H1 (cell line): ENCODE results near the gene OTOS. TPM values are rescaled to one million over a fixed set of nuclear protein-coding genes. Genes with fewer than 3 reads are reported as not detected.

ENCODE experiments used
- CTCF ChIA-PET: fragments of 300-600 bp; sonication (Branson Sonifier 250); formaldehyde crosslinking; loops from one replicate; lab custom pipeline; 2021; ENCODE audit not compliant: partially characterized antibody; lab: Charles Lee
- POLR2A ChIA-PET: fragments of 300-600 bp; sonication (Branson Sonifier 250); formaldehyde crosslinking; loops from one replicate; lab custom pipeline; 2021; ENCODE audit warnings: inconsistent platforms; ENCODE audit not compliant: partially characterized antibody; lab: Charles Lee
- DNase-seq, 2 experiments: peaks; one replicate each; pipeline versions ENCODE4 v3.0.0 to v3.0.0-alpha.2; 2010 to 2022; ENCODE audit warnings: low spot score in 2 of 2, low read depth in 1 of 2, mixed read lengths in 1 of 2
- FAIRE-seq: peaks from 2 replicates; lab custom pipeline; 2011; peaks lifted over from hg19 to GRCh38; lab: Jason Lieb, UNC
- H2AFZ ChIP-seq: 2 replicates; pipeline ENCODE4 v1.8.1; 2012; ENCODE audit warnings: low read length, inconsistent platforms
- H2AK5ac ChIP-seq: 2 replicates; pipeline ENCODE4 v1.6.1; 2013; ENCODE audit warnings: low read depth, low read length
- H2BK120ac ChIP-seq: replicated peaks from 2 replicates; pipeline ENCODE3; 2013; ENCODE audit warnings: low read depth, low read length, inconsistent platforms
- H2BK12ac ChIP-seq: 2 replicates; pipeline ENCODE4 v1.6.1; 2013; ENCODE audit warnings: low read depth, low read length
- H2BK15ac ChIP-seq: 2 replicates; pipeline ENCODE4 v1.6.1; 2013; ENCODE audit warnings: low read length
- H2BK20ac ChIP-seq: 2 replicates; pipeline ENCODE4 v1.6.1; 2013; ENCODE audit warnings: low read length
- H2BK5ac ChIP-seq: 2 replicates; pipeline ENCODE4 v1.6.1; 2013; ENCODE audit warnings: low read depth, low read length
- H3K14ac ChIP-seq: 2 replicates; pipeline ENCODE4 v1.6.1; 2013; ENCODE audit warnings: inconsistent platforms; ENCODE audit not compliant: insufficient read length
- H3K18ac ChIP-seq: 2 replicates; pipeline ENCODE4 v1.6.1; 2013; ENCODE audit warnings: low read length; ENCODE audit errors: extremely low read depth
- H3K23ac ChIP-seq: 2 replicates; pipeline ENCODE4 v1.6.1; 2013; ENCODE audit warnings: inconsistent platforms; ENCODE audit not compliant: insufficient read length
- H3K23me2 ChIP-seq: 2 replicates; pipeline ENCODE4 v1.6.1; 2013; ENCODE audit warnings: low read depth, low read length
- H3K27ac ChIP-seq: 2 replicates; pipeline ENCODE4 v1.6.1; 2011; ENCODE audit warnings: low read depth, low read length, inconsistent platforms
- H3K27me3 ChIP-seq, 4 experiments: replicated peaks in 1 of 4; 1 replicate in 1 of 4; 2 replicates in 3 of 4; pipeline versions ENCODE4 v1.6.1 to v1.8.1; 2011 to 2013; ENCODE audit warnings: low read length in 3 of 4, mild to moderate bottlenecking in 3 of 4, inconsistent platforms in 2 of 4, mixed read lengths in 2 of 4, moderate library complexity in 1 of 4; ENCODE audit not compliant: control insufficient read depth in 3 of 4, insufficient read depth in 3 of 4; ENCODE audit errors: extremely low read depth in 1 of 4
- H3K36me3 ChIP-seq, 4 experiments: 2 replicates each; pipeline versions ENCODE4 v1.6.1 to v1.8.1; 2011 to 2013; ENCODE audit warnings: mild to moderate bottlenecking in 4 of 4, low read length in 3 of 4, moderate library complexity in 2 of 4, control low read depth in 1 of 4, inconsistent platforms in 1 of 4; ENCODE audit not compliant: insufficient read depth in 4 of 4, control insufficient read depth in 2 of 4
- H3K4ac ChIP-seq: replicated peaks from 2 replicates; pipeline ENCODE3; 2013; ENCODE audit warnings: low read length, low read depth, mixed read lengths, inconsistent platforms; ENCODE audit not compliant: insufficient read length
- H3K4me1 ChIP-seq, 4 experiments: replicated peaks in 1 of 4; 1 replicate in 1 of 4; 2 replicates in 3 of 4; pipeline versions ENCODE4 v1.6.1 to v1.8.1; 2011 to 2013; ENCODE audit warnings: low read length in 3 of 4, inconsistent platforms in 2 of 4, mixed read lengths in 1 of 4; ENCODE audit not compliant: insufficient read depth in 4 of 4, control insufficient read depth in 3 of 4
- H3K4me2 ChIP-seq, 2 experiments: 2 replicates each; pipeline versions ENCODE4 v1.6.1 to v1.8.1; 2011 to 2013; ENCODE audit warnings: low read depth in 2 of 2, low read length in 2 of 2, control low read depth in 1 of 2, inconsistent platforms in 1 of 2, mild to moderate bottlenecking in 1 of 2; ENCODE audit not compliant: insufficient read depth in 1 of 2
- H3K4me3 ChIP-seq, 4 experiments: fragments of 200-600, 300-600 bp in 1 of 4; sonication (generic), shearing (Covaris generic), sonication (Bioruptor Twin) in 1 of 4; 2 replicates each; pipeline versions ENCODE4 v1.5.1 to v1.8.1; 2011 to 2016; ENCODE audit warnings: low read length in 4 of 4, low read depth in 3 of 4, control low read depth in 2 of 4, inconsistent platforms in 2 of 4, mild to moderate bottlenecking in 2 of 4, mixed read lengths in 1 of 4, moderate library complexity in 1 of 4; ENCODE audit not compliant: insufficient read depth in 2 of 4; ENCODE audit errors: extremely low read depth in 1 of 4
- H3K56ac ChIP-seq: replicated peaks from 2 replicates; pipeline ENCODE3; 2013; ENCODE audit warnings: low read depth, mild to moderate bottlenecking, mixed read lengths, low read length, inconsistent platforms; ENCODE audit not compliant: insufficient read length
- H3K79me1 ChIP-seq: 2 replicates; pipeline ENCODE4 v1.6.1; 2013; ENCODE audit warnings: low read depth, low read length, control low read depth
- H3K79me2 ChIP-seq, 2 experiments: 2 replicates each; pipeline versions ENCODE4 v1.6.1 to v1.8.1; 2012 to 2013; ENCODE audit warnings: low read length in 2 of 2, mild to moderate bottlenecking in 2 of 2, inconsistent platforms in 1 of 2; ENCODE audit not compliant: insufficient read depth in 2 of 2, control insufficient read depth in 1 of 2
- H3K9ac ChIP-seq, 4 experiments: replicated peaks in 1 of 4; 1 replicate in 1 of 4; 2 replicates in 3 of 4; pipeline versions ENCODE4 v1.6.1 to v1.8.1; 2011 to 2013; ENCODE audit warnings: low read depth in 3 of 4, low read length in 3 of 4, control low read depth in 2 of 4, mild to moderate bottlenecking in 2 of 4, moderate library complexity in 2 of 4, inconsistent platforms in 1 of 4; ENCODE audit errors: extremely low read depth in 1 of 4
- H3K9me3 ChIP-seq, 2 experiments: 2 replicates each; pipeline versions ENCODE4 v1.6.1 to v1.8.1; 2012 to 2013; ENCODE audit warnings: mild to moderate bottlenecking in 2 of 2, moderate library complexity in 2 of 2, control low read depth in 1 of 2, inconsistent platforms in 1 of 2, low read depth in 1 of 2, low read length in 1 of 2, mixed read lengths in 1 of 2; ENCODE audit not compliant: insufficient read depth in 2 of 2
- H4K20me1 ChIP-seq, 2 experiments: replicated peaks in 1 of 2; 2 replicates each; pipeline versions ENCODE3 to v1.8.1; 2011 to 2013; ENCODE audit warnings: inconsistent platforms in 2 of 2, low read length in 2 of 2, mild to moderate bottlenecking in 1 of 2; ENCODE audit not compliant: insufficient read depth in 2 of 2, control insufficient read depth in 1 of 2
- H4K5ac ChIP-seq: 2 replicates; pipeline ENCODE4 v1.6.1; 2013; ENCODE audit warnings: low read length, low read depth, mixed read lengths, inconsistent platforms; ENCODE audit not compliant: insufficient read length
- H4K8ac ChIP-seq: 2 replicates; pipeline ENCODE4 v1.8.0; 2013; ENCODE audit warnings: mild to moderate bottlenecking, moderate library complexity, low read length, inconsistent platforms; ENCODE audit not compliant: insufficient read depth; ENCODE audit errors: extremely low read depth
- H4K91ac ChIP-seq: replicated peaks from 2 replicates; pipeline ENCODE3; 2013; ENCODE audit warnings: low read length, mixed read lengths, inconsistent platforms; ENCODE audit not compliant: insufficient read length
- BRCA1 ChIP-seq: IDR thresholded peaks from 2 replicates; pipeline ENCODE4 v1.6.1; 2012; ENCODE audit warnings: low read depth, low read length, improper control_type of control experiment
- CBX8 ChIP-seq: fragments of 300-800, 300-1000 bp; sonication (generic); IDR thresholded peaks from 2 replicates; pipeline ENCODE4 v1.7.1; 2016; ENCODE audit warnings: low read depth, low read length, borderline replicate concordance
- CREB1 ChIP-seq: IDR thresholded peaks from 2 replicates; pipeline ENCODE4 v1.6.1; 2012; ENCODE audit warnings: inconsistent platforms
- E2F6 ChIP-seq: IDR thresholded peaks from 2 replicates; pipeline ENCODE4 v1.6.1; 2012; ENCODE audit warnings: inconsistent platforms
- MAX ChIP-seq: IDR thresholded peaks from 2 replicates; pipeline ENCODE4 v1.6.1; 2012; ENCODE audit warnings: inconsistent platforms
- WGBS, 2 experiments: shearing (Covaris generic) in 1 of 2; methylation state at CpG; one replicate each; pipeline versions ENCODE4 v1.1.6 to v1.1.7; 2013 to 2015; ENCODE audit warnings: low lambda C conversion rate in 2 of 2, mixed read lengths in 2 of 2, inconsistent platforms in 1 of 2, low coverage in 1 of 2, missing lambda C conversion rate in 1 of 2; ENCODE audit not compliant: insufficient replicate concordance in 2 of 2, insufficient coverage in 1 of 2, insufficient read length in 1 of 2; ENCODE audit errors: extremely low coverage in 1 of 2, missing lambda C conversion rate in 1 of 2; 5-methylcytosine and 5-hydroxymethylcytosine counted together
- polyA plus RNA-seq, 7 experiments: library from polyadenylated mRNA; depleted of rRNA in 3 of 7; stranded (reverse) in 5 of 7; unstranded in 2 of 7; fragments of >200 nt in 5 of 7; fragments of 200-250 nt in 2 of 7; gene quantifications; 1 replicate in 5 of 7; 2 replicates in 1 of 7; 4 replicates in 1 of 7; pipeline versions ENCODE4 v1.2.1 to v1.2.3, GENCODE V29; 2011 to 2013; ENCODE audit warnings: missing spikeins in 2 of 7, mixed read lengths in 2 of 7
- total RNA-seq: library from RNA; stranded (reverse); fragmentation: NEBNext Ultra II Directional; extraction: Animal tissue kit (Norgen Biotek cat#: 25700); gene quantifications from 2 replicates; pipeline ENCODE4 v1.2.1, GENCODE V29; 2021

Gene OTOS
- total and polyA plus RNA-seq, 2 of the 8 experiments (the other 6 are each of a cell fraction or from before 2014, with no cell fraction given): 0.17 TPM; not detected in 1

- no peak overlapping the region for H3K14ac ChIP-seq
- H3K27me3 ChIP-seq: peaks cover 0 to 4% (median 1%) of the 10 kb centered on the region in 4 experiments; a peak in 3 of 7 replicates
- H3K9ac ChIP-seq: no peak overlapping the region
- no peak overlapping the region for H2BK20ac ChIP-seq
- FAIRE-seq (no peak), DNase-seq (no peak)
- no peak overlapping the region for H3K4ac ChIP-seq
- H2AFZ ChIP-seq: peak overlapping the region; percentile 62; the same call in 1 of the 2 replicates
- no peaks in the 10 kb centered on the region; a peak in 1 of 4 replicates for H3K9me3 ChIP-seq
- H3K36me3 ChIP-seq: no peaks in the 10 kb centered on the region
- H4K91ac ChIP-seq: no peak overlapping the region
- no peak overlapping the region for H3K27ac ChIP-seq
- H3K56ac ChIP-seq: no peak overlapping the region
- no peaks in the 10 kb centered on the region for H3K79me2 ChIP-seq
- H3K4me3 ChIP-seq: no peak overlapping the region
- peaks cover 0 to 9% (median 0%) of the 10 kb centered on the region in 4 experiments; a peak in 2 of 7 replicates for H3K4me1 ChIP-seq
- ChIA-PET POLR2A (no interaction called here), CTCF (no interaction called here)
- no peak overlapping the region for H3K23ac ChIP-seq
- H4K8ac ChIP-seq: no peak overlapping the region
- H3K79me1 ChIP-seq: no peaks in the 10 kb centered on the region
- H3K23me2 ChIP-seq: no peaks in the 10 kb centered on the region
- no peak overlapping the region for H4K5ac ChIP-seq
- no peak overlapping the region for H2AK5ac ChIP-seq
- no peak overlapping the region for H2BK15ac ChIP-seq
- H2BK12ac ChIP-seq: no peak overlapping the region
- no peak overlapping the region for H2BK120ac ChIP-seq
- H2BK5ac ChIP-seq: no peak overlapping the region
- 90% methylated on average over 29 of the region's 29 CpGs; no CpG with 5 or more reads in 1 of the 2 experiments for WGBS, 2 experiments
- no peak overlapping the region for H3K18ac ChIP-seq
- no peaks in the 10 kb centered on the region for H4K20me1 ChIP-seq
- H3K4me2 ChIP-seq: 0 out of 4 replicates have a peak overlapping the region, but pooled peaks of 1 of the 2 experiments have one; percentile 2
- TF ChIP-seq CREB1 (no peak), MAX (no peak), BRCA1 (no peak), CBX8 (no peak), E2F6 (no peak)
Measured at GRCh38 chr2:240156435-240157146, 16.1 kb upstream of the OTOS start.
